Stomach (tissue), 9 donors: ENCODE data around the gene PPP2R5D. TPM values are rescaled to one million over a fixed set of nuclear protein-coding genes. Genes with fewer than 3 reads are reported as not detected.

Source experiments
- DNase-seq, 2 donors: peaks; one replicate each; pipeline versions ENCODE4 v3.0.0 to v3.0.0-alpha.2; 2013 to 2019
- H3K27ac ChIP-seq, 5 donors: fragments of 200-600 bp in 4 of 5; sonication (generic) in 4 of 5; one replicate each; pipeline ENCODE4 v1.5.1; 2013 to 2019; ENCODE audit warnings: mild to moderate bottlenecking in 1 of 5, moderate library complexity in 1 of 5
- H3K27me3 ChIP-seq, 3 donors: fragments of 200-600 bp; sonication (generic); one replicate each; pipeline ENCODE4 v1.5.1; 2017 to 2019; ENCODE audit warnings: mixed run types in 1 of 3
- H3K36me3 ChIP-seq, 4 donors: fragments of 200-600 bp; sonication (generic); 1 replicate in 3 of 4; 2 replicates in 1 of 4; pipeline ENCODE4 v1.5.1; 2016 to 2019
- H3K4me1 ChIP-seq, 4 donors: fragments of 200-600 bp; sonication (generic); one replicate each; pipeline ENCODE4 v1.5.1; 2016 to 2019
- H3K4me3 ChIP-seq, 4 donors: fragments of 200-600 bp; sonication (generic) in 3 of 4; one replicate each; pipeline ENCODE4 v1.5.1; 2016 to 2019; ENCODE audit warnings: mild to moderate bottlenecking in 1 of 4
- H3K9me3 ChIP-seq, 4 donors: fragments of 200-600 bp; sonication (generic); one replicate each; pipeline ENCODE4 v1.5.1; 2016 to 2019
- CTCF ChIP-seq, 7 experiments: fragments of 450-650 bp in 4 of 7; fragments of 200-600 bp in 3 of 7; sonication (generic) in 3 of 7; IDR thresholded peaks; one replicate each; pipeline ENCODE4 v1.5.1; 2016 to 2019; ENCODE audit warnings: antibody characterized with exemption in 7 of 7, control low read depth in 2 of 7, mild to moderate bottlenecking in 1 of 7
- EP300 ChIP-seq: sonication (generic); formaldehyde crosslinking; IDR thresholded peaks from one replicate; pipeline ENCODE4 v1.6.1; 2017; ENCODE audit warnings: antibody characterized with exemption
- POLR2A ChIP-seq, 4 donors: fragments of 450-650 bp; IDR thresholded peaks; one replicate each; pipeline ENCODE4 v1.6.1; 2016; ENCODE audit warnings: antibody characterized with exemption in 4 of 4, control low read depth in 2 of 4, mild to moderate bottlenecking in 1 of 4, moderate library complexity in 1 of 4
- POLR2AphosphoS5 ChIP-seq, 3 donors: sonication (generic); formaldehyde crosslinking; IDR thresholded peaks; one replicate each; pipeline ENCODE4 v1.6.1; 2016; ENCODE audit warnings: antibody characterized with exemption in 3 of 3
- WGBS, 5 donors: extraction: QIAGEN DNeasy Blood & Tissue Kit in 3 of 5; methylation state at CpG; one replicate each; pipeline versions ENCODE4 v1.1.5 to v1.1.7; 2013 to 2018; 5-methylcytosine and 5-hydroxymethylcytosine counted together
- intact Hi-C: fragments of 100-400 bp; cut with DNase I; formaldehyde crosslinking; loops from one replicate; pipeline ENCODE4 v1.15.1; 2023; ENCODE audit warnings: low total_unique reads
- polyA plus RNA-seq, 3 donors: library from polyadenylated mRNA; stranded (reverse); fragments of 200-250 nt; gene quantifications; one replicate each; pipeline ENCODE4 v1.2.3, GENCODE V29; 2013
- total RNA-seq, 5 donors: library from RNA; depleted of rRNA; stranded (reverse); fragments of >200 nt; gene quantifications; one replicate each; pipeline versions ENCODE4 v1.1.0 to v1.2.3, GENCODE V29; 2014 to 2016
- donor health status: healthy with polysubstance abuse.
- donor health status: Bipolar disorder and iron deficiency.
- donor health status: healthy.

PPP2R5D gene
- total and polyA plus RNA-seq, 8 donors, result 19.6 to 517 (median 24.1) TPM

DNA sequence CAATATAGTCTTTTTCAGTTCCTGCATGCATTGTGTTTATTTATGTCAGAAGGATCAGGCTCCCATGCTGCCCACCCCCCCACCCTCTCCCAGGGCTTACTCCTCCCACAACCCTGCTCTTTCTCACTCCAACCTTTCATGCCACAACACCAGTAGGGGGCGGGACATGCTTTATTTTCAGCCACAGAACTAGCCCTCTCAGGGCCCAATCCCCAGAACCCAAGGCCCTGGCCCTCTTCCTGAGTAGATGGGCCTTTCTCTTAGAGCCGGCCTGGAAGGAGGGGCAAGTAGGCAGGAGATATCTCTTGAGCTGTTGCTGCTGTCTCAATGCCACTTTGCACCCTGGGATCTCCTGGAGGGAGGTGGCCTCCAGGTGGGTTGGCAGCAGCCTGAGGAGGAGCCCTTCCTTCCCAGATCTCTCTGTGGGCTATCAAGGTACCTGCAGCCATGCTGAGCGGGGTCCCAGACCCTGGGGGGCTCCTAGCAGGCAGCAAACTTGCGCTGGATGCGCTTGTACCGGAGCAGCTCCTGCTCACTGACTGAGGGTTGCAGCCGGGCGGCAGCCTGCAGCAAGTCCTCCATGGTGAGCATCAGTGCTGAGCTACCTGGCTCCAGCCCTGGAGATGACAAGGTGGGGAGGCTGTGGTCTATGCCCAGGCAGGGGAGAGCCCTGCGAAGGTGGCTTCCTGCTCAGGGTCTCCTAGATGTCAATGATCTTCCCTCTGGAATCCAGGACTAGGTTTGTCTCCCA lies 20.3 kb upstream of the PPP2R5D start:
- peaks cover 44 to 71% (median 67%) of the 10 kb centered on the region in 4 donors for H3K36me3 ChIP-seq
- peak in 1 of 2 donors; percentile 70 for DNase-seq
- no peak overlapping the region for H3K4me3 ChIP-seq
- H3K4me1 ChIP-seq, result peaks cover 11 to 42% (median 21%) of the 10 kb centered on the region in 4 donors
- H3K27ac ChIP-seq, result peak overlapping the region in 1 of 5 donors; percentile 46
- no peak for TF ChIP-seq POLR2AphosphoS5 (IDR thresholded peaks at IDR 0.05)
- TF ChIP-seq POLR2A (IDR thresholded peaks at IDR 0.05), result no peak
- TF ChIP-seq EP300, result no peak
- TF ChIP-seq CTCF (IDR thresholded peaks at IDR 0.05), result no peak
- intact Hi-C loops, result no loop called here
- H3K27me3 ChIP-seq, result no peaks in the 10 kb centered on the region
- H3K9me3 ChIP-seq, result no peaks in the 10 kb centered on the region
- 65 to 84% (median 79%) methylated on average over 3 to 9 of the region's 9 CpGs for WGBS, 5 donors

DNA sequence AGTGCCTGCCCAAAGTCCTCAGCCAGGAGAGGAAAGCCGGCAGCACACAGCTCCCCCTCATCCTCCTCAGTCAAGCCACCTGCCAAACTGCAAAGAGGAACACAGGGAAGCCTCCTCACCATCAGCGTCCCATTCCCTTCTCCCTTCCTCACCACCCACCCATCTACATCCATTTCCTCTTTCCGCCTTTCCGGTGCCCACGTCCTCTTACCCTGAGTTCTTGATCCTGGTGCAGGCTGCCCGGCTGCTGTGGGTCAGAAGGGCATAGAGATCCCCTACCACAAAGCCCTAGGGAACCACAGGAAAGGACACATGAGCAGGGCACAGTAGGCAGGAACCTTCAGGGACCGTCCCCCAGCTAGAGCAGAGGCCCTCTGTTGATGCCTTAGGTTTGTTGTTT lies 17.8 kb upstream of the PPP2R5D start:
- Histone ChIP-seq H3K9me3 (no peaks in the 10 kb centered on the region), H3K36me3 (peaks cover 47 to 77% (median 74%) of the 10 kb centered on the region in 4 donors), H3K4me3 (no peak overlapping the region), H3K27me3 (no peaks in the 10 kb centered on the region), H3K27ac (no peak overlapping the region), H3K4me1 (peaks cover 0 to 21% (median 3%) of the 10 kb centered on the region in 4 donors)
- 75 to 92% (median 79%) methylated on average over 7 of the region's 7 CpGs for WGBS, 5 donors
- TF ChIP-seq POLR2AphosphoS5 (IDR thresholded peaks at IDR 0.05) (no peak), POLR2A (IDR thresholded peaks at IDR 0.05) (no peak), CTCF (IDR thresholded peaks at IDR 0.05) (no peak)
- intact Hi-C loops, result no loop called here
- DNase-seq, result no peak

- no peak for DNase-seq
Measured at GRCh38 chr6:42967228-42967627, 17.1 kb upstream of the PPP2R5D start.

DNA sequence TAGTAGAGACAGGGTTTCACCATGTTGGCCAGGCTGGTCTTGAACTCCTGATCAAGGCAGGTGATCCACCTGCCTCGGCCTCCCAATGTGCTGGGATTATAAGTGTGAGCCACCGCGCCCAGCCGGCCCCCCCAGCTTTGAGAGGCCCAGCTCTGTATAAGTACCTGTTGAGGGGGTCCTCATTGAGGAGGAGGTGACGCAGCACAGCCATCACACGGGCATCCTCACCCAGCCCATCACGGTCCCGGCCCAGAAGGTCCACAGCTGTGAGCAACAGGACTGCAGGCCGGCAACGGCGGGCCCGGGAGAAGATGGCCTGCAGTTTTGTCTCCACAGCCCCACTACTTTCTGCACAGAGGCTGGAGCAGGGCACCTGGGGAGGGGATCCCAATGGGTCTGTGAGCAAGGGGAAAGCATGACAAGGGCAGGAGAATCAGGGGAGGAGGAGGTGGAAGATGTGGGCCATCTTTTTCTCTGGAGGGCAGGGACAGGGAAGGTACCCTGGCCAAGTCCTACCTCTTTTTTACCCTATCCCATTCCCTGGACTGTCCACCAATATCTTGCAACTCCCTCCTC lies 16.2 kb upstream of the PPP2R5D start:
- no peak for DNase-seq
- no peaks in the 10 kb centered on the region for H3K27me3 ChIP-seq
- no peak overlapping the region for H3K27ac ChIP-seq
- no peaks in the 10 kb centered on the region for H3K9me3 ChIP-seq
- no peak for TF ChIP-seq EP300
- H3K4me1 ChIP-seq, result peaks cover 0 to 17% (median 3%) of the 10 kb centered on the region in 4 donors
- intact Hi-C loops, result no loop called here
- no peak overlapping the region for H3K4me3 ChIP-seq
- H3K36me3 ChIP-seq, result peaks cover 43 to 65% (median 65%) of the 10 kb centered on the region in 4 donors
- WGBS, 5 donors, result 96 to 100% (median 97%) methylated on average over 2 to 12 of the region's 12 CpGs

More at GRCh38 chr6:42967228-42967627, 17.1 kb upstream of the PPP2R5D start:
- 94 to 99% (median 95%) methylated on average over 8 to 11 of the region's 11 CpGs for WGBS, 5 donors
- Histone ChIP-seq H3K4me3 (no peak overlapping the region), H3K36me3 (peaks cover 43 to 75% (median 74%) of the 10 kb centered on the region in 4 donors), H3K27ac (no peak overlapping the region), H3K27me3 (no peaks in the 10 kb centered on the region), H3K4me1 (peaks cover 0 to 21% (median 3%) of the 10 kb centered on the region in 4 donors), H3K9me3 (no peaks in the 10 kb centered on the region)
- intact Hi-C loops, result no loop called here
- TF ChIP-seq POLR2AphosphoS5 (IDR thresholded peaks at IDR 0.05), result no peak
- no peak for TF ChIP-seq EP300
- no peak for TF ChIP-seq POLR2A (IDR thresholded peaks at IDR 0.05)
- no peak for TF ChIP-seq CTCF (IDR thresholded peaks at IDR 0.05)
